ENCODE data around the gene MYL9.
"Not testable (repeated sequence)": the region's sequence is repeated elsewhere in the genome, so short reads cannot be mapped to it uniquely, and the experiment has no call there.

GRCh38 chr20:36522412-36522811 lies 18.9 kb upstream of the MYL9 start:
- TF ChIP-seq POLR2A, CTCF (IDR thresholded peaks at IDR 0.05): not testable (repeated sequence)
